ELF-1 (cell line): ENCODE measurements around the gene RHPN2.

ENCODE experiments used
- DNase-seq: peaks from one replicate; pipeline ENCODE4 v3.0.0-alpha.2; 2016; ENCODE audit warnings: low read depth, low spot score

RHPN2 gene

GRCh38 chr19:33064792-33065550 is at the start of gene RHPN2:
Gene RHPN2 (minus strand): TSS chr19:33064888. CDS start chr19:33064852, 36 bp downstream.
- peak; percentile 67 for DNase-seq

GRCh38 chr19:33114312-33114711 is 49.6 kb upstream of the RHPN2 start:
- no peak for DNase-seq

GRCh38 chr19:33111587-33111986 is 46.9 kb upstream of the RHPN2 start:
- DNase-seq, result no peak

- DNase-seq, result no peak
These were observed 45.6 kb upstream of the RHPN2 start for GRCh38 chr19:33110137-33110910.

GRCh38 chr19:33108161-33108560 is 43.5 kb upstream of the RHPN2 start:
- no peak for DNase-seq

GRCh38 chr19:33102893-33103292 is 38.2 kb upstream of the RHPN2 start:
- DNase-seq, result no peak

- DNase-seq, result no peak
These were observed 36.4 kb upstream of the RHPN2 start for GRCh38 chr19:33100894-33101644.

GRCh38 chr19:33098055-33098534 is 33.4 kb upstream of the RHPN2 start:
- no peak for DNase-seq

- DNase-seq, result no peak
These were observed 31.3 kb upstream of the RHPN2 start for GRCh38 chr19:33096005-33096404.

- DNase-seq, result no peak
These were observed 29.9 kb upstream of the RHPN2 start for GRCh38 chr19:33094436-33095067.

GRCh38 chr19:33093420-33094210 is 28.9 kb upstream of the RHPN2 start:
- no peak for DNase-seq

GRCh38 chr19:33090179-33090578 is 25.5 kb upstream of the RHPN2 start:
- no peak for DNase-seq

- DNase-seq, result no peak
These were observed 24.3 kb upstream of the RHPN2 start for GRCh38 chr19:33089010-33089409.

GRCh38 chr19:33086955-33087354 is 22.3 kb upstream of the RHPN2 start:
- no peak for DNase-seq

GRCh38 chr19:33085570-33086128 is 21.0 kb upstream of the RHPN2 start:
- DNase-seq, result no peak

GRCh38 chr19:33080761-33081681 is 16.3 kb upstream of the RHPN2 start, which contains the start of gene GPATCH1:
Gene GPATCH1 (plus strand): TSS chr19:33081181. CDS start chr19:33081194, 13 bp downstream.
- DNase-seq, result peak; percentile 92

- DNase-seq, result no peak
These were observed 10.8 kb upstream of the RHPN2 start for GRCh38 chr19:33075519-33075918.

- no peak for DNase-seq
These were observed 7.2 kb upstream of the RHPN2 start for GRCh38 chr19:33071887-33072286.

- no peak for DNase-seq
These were observed 2.4 kb upstream of the RHPN2 start for GRCh38 chr19:33067121-33067520.
